SK-N-SH (cell line): ENCODE measurements around the gene MYBPC3.

ENCODE experiments used
- GABPA ChIP-seq: IDR thresholded peaks from 2 replicates; pipeline ENCODE4 v1.4.0; 2012; ENCODE audit warnings: low read depth, mild to moderate bottlenecking
- RAD21 ChIP-seq: IDR thresholded peaks from 2 replicates; pipeline ENCODE4 v1.6.1; 2012; ENCODE audit warnings: mild to moderate bottlenecking, low read length
- SMC3 ChIP-seq: IDR thresholded peaks from 2 replicates; pipeline ENCODE4 v1.6.1; 2012; ENCODE audit warnings: low read depth, low read length, improper control_type of control experiment
- USF1 ChIP-seq: IDR thresholded peaks from 2 replicates; pipeline ENCODE4 v1.4.0; 2012; ENCODE audit warnings: low read depth, borderline replicate concordance
- TF ChIP-seq, protein P1 (sequence below): fragments of 200-600 bp; sonication (generic); IDR thresholded peaks from 2 replicates; pipeline ENCODE4 v1.6.1; 2017; ENCODE audit warnings: antibody characterized with exemption, mild to moderate bottlenecking, moderate library complexity

GRCh38 chr11:47394322-47395222, 42.1 kb upstream of the MYBPC3 start:
- no peak for TF ChIP-seq GABPA
- TF ChIP-seq USF1 = no peak
- no peak for TF ChIP-seq RAD21
- TF ChIP-seq SMC3 = no peak
- TF ChIP-seq, protein P1, sequence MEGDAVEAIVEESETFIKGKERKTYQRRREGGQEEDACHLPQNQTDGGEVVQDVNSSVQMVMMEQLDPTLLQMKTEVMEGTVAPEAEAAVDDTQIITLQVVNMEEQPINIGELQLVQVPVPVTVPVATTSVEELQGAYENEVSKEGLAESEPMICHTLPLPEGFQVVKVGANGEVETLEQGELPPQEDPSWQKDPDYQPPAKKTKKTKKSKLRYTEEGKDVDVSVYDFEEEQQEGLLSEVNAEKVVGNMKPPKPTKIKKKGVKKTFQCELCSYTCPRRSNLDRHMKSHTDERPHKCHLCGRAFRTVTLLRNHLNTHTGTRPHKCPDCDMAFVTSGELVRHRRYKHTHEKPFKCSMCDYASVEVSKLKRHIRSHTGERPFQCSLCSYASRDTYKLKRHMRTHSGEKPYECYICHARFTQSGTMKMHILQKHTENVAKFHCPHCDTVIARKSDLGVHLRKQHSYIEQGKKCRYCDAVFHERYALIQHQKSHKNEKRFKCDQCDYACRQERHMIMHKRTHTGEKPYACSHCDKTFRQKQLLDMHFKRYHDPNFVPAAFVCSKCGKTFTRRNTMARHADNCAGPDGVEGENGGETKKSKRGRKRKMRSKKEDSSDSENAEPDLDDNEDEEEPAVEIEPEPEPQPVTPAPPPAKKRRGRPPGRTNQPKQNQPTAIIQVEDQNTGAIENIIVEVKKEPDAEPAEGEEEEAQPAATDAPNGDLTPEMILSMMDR = no peak
